ENCODE results near the gene BEND7. TPM values are rescaled to one million over a fixed set of nuclear protein-coding genes. Genes with fewer than 3 reads are reported as not detected.

BEND7 gene
- total RNA-seq, 4 donors from 2014 or later = 9.7 to 22.2 (median 14.3) TPM

- no peak for TF ChIP-seq CTCF (IDR thresholded peaks at IDR 0.05)
- ATAC-seq (ENCODE audit: low FRiP score) (no peak), DNase-seq (ENCODE audit: low spot score) (no peak)
Observed at GRCh38 chr10:13483073-13483472, 45.7 kb downstream of the BEND7 start.

GRCh38 chr10:13481690-13482089 lies 47.1 kb downstream of the BEND7 start:
- no peak for ATAC-seq (ENCODE audit: low FRiP score)
- TF ChIP-seq CTCF (IDR thresholded peaks at IDR 0.05) = no peak
- DNase-seq (ENCODE audit: low spot score) = no peak

- TF ChIP-seq CTCF (IDR thresholded peaks at IDR 0.05) = no peak
- no peak for ATAC-seq (ENCODE audit: low FRiP score)
- no peak for DNase-seq (ENCODE audit: low spot score)
Observed at GRCh38 chr10:13475124-13475523, 53.7 kb downstream of the BEND7 start.

GRCh38 chr10:13473986-13474385 lies 54.8 kb downstream of the BEND7 start:
- DNase-seq (ENCODE audit: low spot score) (no peak), ATAC-seq (ENCODE audit: low FRiP score) (no peak)
- no peak for TF ChIP-seq CTCF (IDR thresholded peaks at IDR 0.05)

GRCh38 chr10:13472359-13472758 lies 56.5 kb downstream of the BEND7 start:
- ATAC-seq (ENCODE audit: low FRiP score) = no peak
- no peak for TF ChIP-seq CTCF (IDR thresholded peaks at IDR 0.05)
- no peak for DNase-seq (ENCODE audit: low spot score)

- no peak for ATAC-seq (ENCODE audit: low FRiP score)
- TF ChIP-seq CTCF (IDR thresholded peaks at IDR 0.05) = no peak
- DNase-seq (ENCODE audit: low spot score) = no peak
Observed at GRCh38 chr10:13470270-13470669, 58.5 kb downstream of the BEND7 start.

GRCh38 chr10:13462551-13462950 lies 66.3 kb downstream of the BEND7 start:
- DNase-seq (ENCODE audit: low spot score) (no peak), ATAC-seq (ENCODE audit: low FRiP score) (no peak)
- TF ChIP-seq CTCF (IDR thresholded peaks at IDR 0.05) = no peak

Measured in omental fat pad (tissue), 4 donors.